Measurements from ENCODE around the gene OTUD4.

GRCh38 chr4:145217349-145217748 is 37.0 kb upstream of the OTUD4 start:
- TF ChIP-seq CTCF (IDR thresholded peaks at IDR 0.05) (no peak), POLR2A (IDR thresholded peaks at IDR 0.05) (no peak)

All from Peyer's patch (tissue), 4 donors.